ENCODE measurements around the gene INSIG1.

The INSIG1 gene

GRCh38 chr7:155353256-155353897 lies 55.7 kb downstream of the INSIG1 start:
- DNase-seq: no peak

GRCh38 chr7:155354371-155355048 lies 56.8 kb downstream of the INSIG1 start:
- no peak for DNase-seq

- no peak for DNase-seq
These were observed 57.5 kb downstream of the INSIG1 start for GRCh38 chr7:155355176-155355575.

- no peak for DNase-seq
These were observed 58.1 kb downstream of the INSIG1 start for GRCh38 chr7:155355745-155356144.

- DNase-seq: peak; percentile 24
These were observed 58.8 kb downstream of the INSIG1 start for GRCh38 chr7:155356323-155357105.

GRCh38 chr7:155357573-155358041 lies 59.9 kb downstream of the INSIG1 start:
- DNase-seq: no peak

GRCh38 chr7:155358066-155358947 lies 60.6 kb downstream of the INSIG1 start:
- DNase-seq: no peak

GRCh38 chr7:155358948-155359712 lies 61.5 kb downstream of the INSIG1 start:
- DNase-seq: no peak
